MM.1S (cell line): ENCODE results near the gene CNBD2.
"Not testable (repeated sequence)": the region's sequence is repeated elsewhere in the genome, so short reads cannot be mapped to it uniquely, and the experiment has no call there.

Experiments
- EZH2 ChIP-seq: fragments of 300-600 bp; sonication (generic); optimal IDR thresholded peaks from 2 replicates; pipeline ENCODE3; 2017; ENCODE audit warnings: low read depth, mild to moderate bottlenecking, antibody characterized with exemption, low read length, mixed read lengths
- EZH2phosphoT487 ChIP-seq: fragments of 300-600 bp; sonication (generic); IDR thresholded peaks from 2 replicates; pipeline ENCODE4 v1.6.1; 2018; ENCODE audit warnings: antibody characterized with exemption, low read length
- TF ChIP-seq, protein P1 (sequence below): fragments of 300-600 bp; sonication (generic); IDR thresholded peaks from 2 replicates; pipeline ENCODE4 v1.5.1; 2016; ENCODE audit warnings: antibody characterized with exemption, low read length, mixed read lengths

GRCh38 chr20:36001331-36001730, 32.9 kb downstream of the CNBD2 start:
- TF ChIP-seq, protein P1, sequence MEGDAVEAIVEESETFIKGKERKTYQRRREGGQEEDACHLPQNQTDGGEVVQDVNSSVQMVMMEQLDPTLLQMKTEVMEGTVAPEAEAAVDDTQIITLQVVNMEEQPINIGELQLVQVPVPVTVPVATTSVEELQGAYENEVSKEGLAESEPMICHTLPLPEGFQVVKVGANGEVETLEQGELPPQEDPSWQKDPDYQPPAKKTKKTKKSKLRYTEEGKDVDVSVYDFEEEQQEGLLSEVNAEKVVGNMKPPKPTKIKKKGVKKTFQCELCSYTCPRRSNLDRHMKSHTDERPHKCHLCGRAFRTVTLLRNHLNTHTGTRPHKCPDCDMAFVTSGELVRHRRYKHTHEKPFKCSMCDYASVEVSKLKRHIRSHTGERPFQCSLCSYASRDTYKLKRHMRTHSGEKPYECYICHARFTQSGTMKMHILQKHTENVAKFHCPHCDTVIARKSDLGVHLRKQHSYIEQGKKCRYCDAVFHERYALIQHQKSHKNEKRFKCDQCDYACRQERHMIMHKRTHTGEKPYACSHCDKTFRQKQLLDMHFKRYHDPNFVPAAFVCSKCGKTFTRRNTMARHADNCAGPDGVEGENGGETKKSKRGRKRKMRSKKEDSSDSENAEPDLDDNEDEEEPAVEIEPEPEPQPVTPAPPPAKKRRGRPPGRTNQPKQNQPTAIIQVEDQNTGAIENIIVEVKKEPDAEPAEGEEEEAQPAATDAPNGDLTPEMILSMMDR: not testable (repeated sequence)
- not testable (repeated sequence) for TF ChIP-seq EZH2, EZH2phosphoT487
